A673 (cell line): ENCODE data around the gene HDAC8. TPM values are rescaled to one million over a fixed set of nuclear protein-coding genes. Genes with fewer than 3 reads are reported as not detected.
"Not testable (repeated sequence)": the region's sequence is repeated elsewhere in the genome, so short reads cannot be mapped to it uniquely, and the experiment has no call there.

Experiments used
- BruUV-seq: library from RNA; stranded (reverse); fragments of 400-500 nt; replicated peaks from 2 replicates; lab custom pipeline; 2021; lab: Mats Ljungman, UMichigan
- CTCF ChIA-PET: fragments of 300-600 bp; sonication (Branson Sonifier 250); formaldehyde crosslinking; loops from one replicate; lab custom pipeline; 2022; ENCODE audit warnings: antibody characterized with exemption; lab: Charles Lee
- POLR2A ChIA-PET: fragments of 300-600 bp; sonication (Branson Sonifier 250); formaldehyde crosslinking; loops from one replicate; lab custom pipeline; 2022; ENCODE audit warnings: antibody characterized with exemption; ENCODE audit not compliant: low non-redundant PET; lab: Charles Lee
- DNase-seq: peaks from one replicate; pipeline ENCODE4 v3.0.0-alpha.2; 2015; ENCODE audit warnings: low spot score
- H3K27ac ChIP-seq: fragments of 200-600 bp; sonication (generic); 2 replicates; pipeline ENCODE4 v1.5.1; 2016; ENCODE audit warnings: mixed run types, low read depth, mild to moderate bottlenecking, mixed read lengths, antibody characterized with exemption, low read length; ENCODE audit not compliant: poor library complexity, severe bottlenecking
- H3K27me3 ChIP-seq: fragments of 200-600 bp; sonication (generic); replicated peaks from 2 replicates; pipeline ENCODE4 v1.6.1; 2017; ENCODE audit warnings: mixed run types, low read depth, mild to moderate bottlenecking, mixed read lengths, antibody characterized with exemption, low read length; ENCODE audit not compliant: insufficient read depth, poor library complexity
- H3K36me3 ChIP-seq: fragments of 200-600 bp; sonication (generic); 2 replicates; pipeline ENCODE4 v1.6.1; 2016; ENCODE audit warnings: mixed run types, mild to moderate bottlenecking, mixed read lengths, antibody characterized with exemption, low read length; ENCODE audit not compliant: insufficient read depth, poor library complexity, severe bottlenecking
- H3K4me1 ChIP-seq: fragments of 200-600 bp; sonication (generic); 2 replicates; pipeline ENCODE4 v1.6.1; 2017; ENCODE audit warnings: mixed run types, mild to moderate bottlenecking, mixed read lengths, antibody characterized with exemption, low read length; ENCODE audit not compliant: insufficient read depth, poor library complexity, severe bottlenecking
- H3K4me3 ChIP-seq: fragments of 200-600 bp; sonication (generic); 2 replicates; pipeline ENCODE4 v1.5.1; 2016; ENCODE audit warnings: low read depth, mixed run types, mild to moderate bottlenecking, mixed read lengths, low read length; ENCODE audit not compliant: poor library complexity, severe bottlenecking
- H3K9me3 ChIP-seq: fragments of 200-600 bp; sonication (generic); 2 replicates; pipeline ENCODE4 v1.6.1; 2016; ENCODE audit warnings: mixed run types, low read depth, mild to moderate bottlenecking, mixed read lengths, antibody characterized with exemption, low read length; ENCODE audit not compliant: poor library complexity, severe bottlenecking
- EZH2 ChIP-seq: fragments of 200-600 bp; sonication (generic); IDR thresholded peaks from 2 replicates; pipeline ENCODE4 v1.6.1; 2017; ENCODE audit warnings: borderline replicate concordance, low read depth, mild to moderate bottlenecking, mixed read lengths, antibody characterized with exemption, low read length; ENCODE audit not compliant: poor library complexity, severe bottlenecking
- intact Hi-C: fragments of 100-400 bp; cut with micrococcal nuclease; formaldehyde crosslinking; loops from one replicate; pipeline ENCODE4 v1.10.0; 2022; ENCODE audit not compliant: unreplicated experiment
- total RNA-seq: library from RNA; stranded (reverse); gene quantifications from 2 replicates; pipeline ENCODE4 v1.2.3, GENCODE V29; 2021
- TF ChIP-seq, protein P1 (sequence below): fragments of 300-800, 200-600 bp; sonication (generic); conservative IDR thresholded peaks from 2 replicates; pipeline ENCODE4 v1.5.1; 2017; ENCODE audit warnings: low read depth, mild to moderate bottlenecking, antibody characterized with exemption, low read length, moderate library complexity, mixed read lengths

Gene HDAC8
- total RNA-seq, 1 experiment from 2014 or later = 26.0 TPM

DNA sequence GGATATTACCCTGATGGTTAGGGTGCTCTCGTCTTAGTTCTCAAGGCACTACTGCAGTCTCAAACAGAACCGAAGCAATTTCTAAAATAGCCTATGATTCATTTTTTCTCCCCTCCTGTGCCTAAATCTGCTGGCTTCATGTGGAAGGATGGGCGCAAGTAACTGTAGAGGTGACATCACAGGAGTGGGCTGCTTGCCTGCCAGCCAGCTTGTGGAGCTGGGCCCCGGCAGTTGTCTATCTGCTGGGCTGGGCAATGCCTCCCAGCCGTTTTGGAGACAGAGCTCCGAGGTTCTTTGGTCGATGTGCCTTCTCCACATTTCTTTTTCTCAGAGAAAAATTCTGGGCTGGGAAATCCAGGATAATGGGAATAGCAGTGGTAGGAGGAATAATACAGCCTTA lies 232.6 kb downstream of the HDAC8 start:
- H3K4me1 ChIP-seq = no peaks in the 10 kb centered on the region
- no peak for TF ChIP-seq EZH2
- TF ChIP-seq, protein P1, sequence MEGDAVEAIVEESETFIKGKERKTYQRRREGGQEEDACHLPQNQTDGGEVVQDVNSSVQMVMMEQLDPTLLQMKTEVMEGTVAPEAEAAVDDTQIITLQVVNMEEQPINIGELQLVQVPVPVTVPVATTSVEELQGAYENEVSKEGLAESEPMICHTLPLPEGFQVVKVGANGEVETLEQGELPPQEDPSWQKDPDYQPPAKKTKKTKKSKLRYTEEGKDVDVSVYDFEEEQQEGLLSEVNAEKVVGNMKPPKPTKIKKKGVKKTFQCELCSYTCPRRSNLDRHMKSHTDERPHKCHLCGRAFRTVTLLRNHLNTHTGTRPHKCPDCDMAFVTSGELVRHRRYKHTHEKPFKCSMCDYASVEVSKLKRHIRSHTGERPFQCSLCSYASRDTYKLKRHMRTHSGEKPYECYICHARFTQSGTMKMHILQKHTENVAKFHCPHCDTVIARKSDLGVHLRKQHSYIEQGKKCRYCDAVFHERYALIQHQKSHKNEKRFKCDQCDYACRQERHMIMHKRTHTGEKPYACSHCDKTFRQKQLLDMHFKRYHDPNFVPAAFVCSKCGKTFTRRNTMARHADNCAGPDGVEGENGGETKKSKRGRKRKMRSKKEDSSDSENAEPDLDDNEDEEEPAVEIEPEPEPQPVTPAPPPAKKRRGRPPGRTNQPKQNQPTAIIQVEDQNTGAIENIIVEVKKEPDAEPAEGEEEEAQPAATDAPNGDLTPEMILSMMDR = no peak
- H3K4me3 ChIP-seq = no peak overlapping the region
- POLR2A ChIA-PET = no interaction called here
- DNase-seq = no peak
- no peaks in the 10 kb centered on the region for H3K36me3 ChIP-seq
- peaks cover 5% of the 10 kb centered on the region for H3K27me3 ChIP-seq
- CTCF ChIA-PET = no interaction called here
- BruUV-seq = no TSS peak
- no peak overlapping the region for H3K27ac ChIP-seq
- no peaks in the 10 kb centered on the region for H3K9me3 ChIP-seq
- intact Hi-C loops = no loop called here

DNA sequence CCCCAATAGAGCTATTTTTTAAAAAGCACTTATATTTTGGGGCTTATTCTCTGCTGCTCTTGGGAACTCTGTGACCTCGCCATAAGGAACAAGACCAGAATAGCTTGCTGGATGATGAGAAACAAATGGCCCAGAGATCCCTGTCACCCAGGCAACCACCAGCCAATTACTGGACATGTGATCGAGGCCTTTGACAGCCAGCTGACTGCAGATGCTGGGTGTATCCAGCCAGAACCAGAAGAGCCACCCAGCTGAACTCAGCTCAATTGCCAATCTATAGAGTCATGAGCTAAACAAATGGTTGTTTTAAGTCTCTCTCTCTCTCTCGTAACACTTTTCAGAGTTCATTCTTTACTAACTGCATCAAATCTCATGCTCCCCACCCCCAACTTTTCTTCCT lies 242.5 kb downstream of the HDAC8 start:
- Histone ChIP-seq H3K27ac (no peak overlapping the region), H3K4me3 (no peak overlapping the region), H3K27me3 (peaks cover 3% of the 10 kb centered on the region), H3K36me3 (no peaks in the 10 kb centered on the region), H3K9me3 (no peaks in the 10 kb centered on the region), H3K4me1 (no peaks in the 10 kb centered on the region)
- DNase-seq = no peak
- ChIA-PET POLR2A (no interaction called here), CTCF (no interaction called here)
- no peak for TF ChIP-seq EZH2
- TF ChIP-seq, protein P1 = no peak
- intact Hi-C loops = no loop called here
- BruUV-seq = no TSS peak

DNA sequence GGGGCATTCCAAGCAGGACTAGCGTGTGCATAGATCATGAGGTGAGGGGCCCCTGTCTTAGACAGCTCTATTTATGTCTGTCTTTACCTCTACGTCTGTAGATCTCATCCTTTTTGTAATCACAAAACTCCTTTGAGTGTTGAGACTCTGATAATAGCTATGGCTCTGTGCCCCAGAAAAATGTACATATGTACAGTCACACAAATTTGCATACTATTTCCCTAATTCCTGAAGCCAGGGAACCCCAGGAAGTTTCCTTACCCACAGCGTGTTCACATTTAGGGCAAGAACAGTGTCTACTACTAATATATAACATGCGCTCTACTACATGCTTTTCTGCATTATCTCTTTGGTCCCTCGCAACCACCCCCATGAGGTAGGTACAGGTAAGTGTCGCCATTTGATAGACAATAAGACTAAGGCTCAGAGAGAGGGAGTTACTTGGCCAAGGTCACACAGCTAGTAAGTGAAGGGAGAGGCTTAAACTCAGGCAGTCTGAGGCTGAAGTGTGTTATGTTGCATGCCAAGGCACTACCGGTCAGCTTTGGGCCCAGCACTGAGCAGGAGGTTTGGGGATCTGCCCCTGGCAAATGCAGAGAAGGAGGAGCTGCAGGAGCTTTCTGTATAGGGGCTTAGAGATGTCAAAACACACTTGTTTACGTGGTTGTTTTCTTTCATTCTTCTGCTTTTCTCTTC lies 245.9 kb downstream of the HDAC8 start:
- peaks cover 3% of the 10 kb centered on the region for H3K27me3 ChIP-seq
- no peak for DNase-seq
- H3K4me1 ChIP-seq = no peaks in the 10 kb centered on the region
- ChIA-PET CTCF (no interaction called here), POLR2A (no interaction called here)
- H3K9me3 ChIP-seq = no peaks in the 10 kb centered on the region
- H3K36me3 ChIP-seq = no peaks in the 10 kb centered on the region
- BruUV-seq = no TSS peak
- intact Hi-C loops = no loop called here
- no peak overlapping the region for H3K4me3 ChIP-seq
- H3K27ac ChIP-seq = no peak overlapping the region
- TF ChIP-seq EZH2 = no peak
- TF ChIP-seq, protein P1 = no peak

DNA sequence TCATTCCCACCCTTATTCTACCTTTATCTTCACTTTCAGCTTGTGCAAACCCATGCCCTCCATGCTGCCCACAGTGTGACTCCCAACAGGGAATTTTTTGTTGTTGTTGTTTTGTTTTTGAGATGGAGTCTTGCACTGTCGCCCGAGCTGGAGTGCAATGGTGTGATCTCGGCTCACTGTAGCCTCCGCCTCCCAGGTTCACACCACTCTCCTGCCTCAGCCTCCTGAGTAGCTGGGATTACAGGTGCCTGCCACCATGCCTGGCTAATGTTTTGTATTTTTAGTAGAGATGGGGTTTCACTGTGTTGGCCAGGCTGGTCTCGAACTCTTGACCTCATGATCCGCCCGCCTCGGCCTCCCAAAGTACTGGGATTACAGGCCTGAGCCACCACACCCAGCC lies 253.0 kb downstream of the HDAC8 start:
- H3K9me3 ChIP-seq, H3K36me3 ChIP-seq, H3K27ac ChIP-seq, CTCF ChIA-PET, H3K4me1 ChIP-seq, POLR2A ChIA-PET, H3K4me3 ChIP-seq, H3K27me3 ChIP-seq, DNase-seq, BruUV-seq, intact Hi-C loops: not testable (repeated sequence)
